GM12878 (cell line): Measurements from ENCODE around the gene TMUB2. TPM values are rescaled to one million over a fixed set of nuclear protein-coding genes. Genes with fewer than 3 reads are reported as not detected.

Source experiments
- BACH1 ChIP-seq: fragments of 450-650 bp; IDR thresholded peaks from 2 replicates; pipeline ENCODE4 v1.6.1; 2017; ENCODE audit warnings: mild to moderate bottlenecking, borderline replicate concordance
- BCL11A ChIP-seq: IDR thresholded peaks from 2 replicates; pipeline ENCODE4 v1.6.1; 2011; ENCODE audit warnings: low read depth, low read length
- CREM ChIP-seq: IDR thresholded peaks from 2 replicates; pipeline ENCODE4 v1.6.1; 2014; ENCODE audit warnings: antibody characterized with exemption, low read depth
- EZH2 ChIP-seq: IDR thresholded peaks from 2 replicates; pipeline ENCODE4 v1.6.1; 2012; ENCODE audit warnings: low read depth, mild to moderate bottlenecking, control low read depth, inconsistent platforms, low read length, borderline replicate concordance; ENCODE audit not compliant: control insufficient read depth
- GATAD2B ChIP-seq: fragments of 450-650 bp; conservative IDR thresholded peaks from 2 replicates; pipeline ENCODE4 v1.6.1; 2017; ENCODE audit warnings: low read depth, mild to moderate bottlenecking, moderate library complexity
- HCFC1 ChIP-seq: fragments of 150-350 bp; IDR thresholded peaks from 2 replicates; pipeline ENCODE4 v1.6.1; 2014; ENCODE audit warnings: low read length
- HDAC2 ChIP-seq: fragments of 200-600 bp; sonication (generic); IDR thresholded peaks from 2 replicates; pipeline ENCODE4 v1.6.1; 2017
- MEF2B ChIP-seq: fragments of 450-650 bp; IDR thresholded peaks from 2 replicates; pipeline ENCODE4 v1.6.1; 2018; ENCODE audit warnings: mild to moderate bottlenecking, moderate library complexity; ENCODE audit not compliant: partially characterized antibody, poor library complexity, severe bottlenecking
- MTA3 ChIP-seq: IDR thresholded peaks from 2 replicates; pipeline ENCODE4 v1.6.1; 2012; ENCODE audit warnings: low read length, inconsistent platforms, borderline replicate concordance
- MXI1 ChIP-seq: fragments of 150-350 bp; IDR thresholded peaks from 2 replicates; pipeline ENCODE4 v1.6.1; 2011; ENCODE audit warnings: low read depth, mild to moderate bottlenecking, inconsistent platforms, low read length, improper control_type of control experiment
- NRF1 ChIP-seq: conservative IDR thresholded peaks from 2 replicates; pipeline ENCODE4 v1.6.1; 2011; ENCODE audit warnings: mild to moderate bottlenecking, low read depth, low read length, improper control_type of control experiment
- PAX8 ChIP-seq: fragments of 450-650 bp; IDR thresholded peaks from 2 replicates; pipeline ENCODE4 v1.6.1; 2017; ENCODE audit warnings: mild to moderate bottlenecking, moderate library complexity
- RB1 ChIP-seq: fragments of 450-650 bp; formaldehyde crosslinking; IDR thresholded peaks from 2 replicates; pipeline ENCODE4 v1.6.1; 2017; ENCODE audit warnings: mild to moderate bottlenecking, borderline replicate concordance
- SP1 ChIP-seq: IDR thresholded peaks from one replicate; pipeline ENCODE4 v1.6.1; 2011; ENCODE audit warnings: low read depth, low read length
- polyA plus RNA-seq, 11 experiments: library from polyadenylated mRNA; depleted of rRNA in 4 of 11; unstranded in 6 of 11; stranded (reverse) in 5 of 11; fragments of >200 nt; fragmentation: Nextera tagmentation in 4 of 11; fragmentation: Illumina TruSeq in 1 of 11; extraction: Ambion mirVana in 4 of 11; extraction: Trizol in 1 of 11; gene quantifications; 1 replicate in 1 of 11; 2 replicates in 10 of 11; pipeline versions ENCODE4 v1.2.1 to v1.2.3, GENCODE V29; 2011 to 2016; ENCODE audit warnings: inconsistent platforms in 2 of 11, missing spikeins in 2 of 11, low read depth in 1 of 11
- total RNA-seq, 4 experiments: library from RNA; depleted of rRNA in 3 of 4; stranded (reverse); fragments of >200 nt in 3 of 4; fragmentation: Illumina TruSeq in 1 of 4; extraction: Trizol in 1 of 4; gene quantifications; 2 replicates each; pipeline versions ENCODE4 v1.2.1 to v1.2.3, GENCODE V29; 2013 to 2021
- TF ChIP-seq, protein P1 (sequence below), 3 experiments: IDR thresholded peaks in 2 of 3; conservative IDR thresholded peaks in 1 of 3; 2 replicates each; pipeline ENCODE4 v1.5.1; 2011; ENCODE audit warnings: low read depth in 3 of 3, low read length in 3 of 3, mild to moderate bottlenecking in 3 of 3, control low read depth in 2 of 3, moderate library complexity in 2 of 3, inconsistent platforms in 1 of 3, mixed read lengths in 1 of 3; ENCODE audit not compliant: control insufficient read depth in 2 of 3, insufficient read depth in 1 of 3; ENCODE audit errors: extremely low read depth in 1 of 3
- TF ChIP-seq, protein P2 (sequence below): fragments of 450-650 bp; IDR thresholded peaks from 2 replicates; pipeline ENCODE4 v1.6.1; 2018; ENCODE audit warnings: mild to moderate bottlenecking, low read depth, moderate library complexity; ENCODE audit not compliant: partially characterized antibody
- TF ChIP-seq, protein P3 (sequence below): fragments of 450-650 bp; IDR thresholded peaks from 2 replicates; pipeline ENCODE4 v1.6.1; 2016; ENCODE audit warnings: mild to moderate bottlenecking
- TF ChIP-seq, protein P4 (sequence below): fragments of 450-650 bp; conservative IDR thresholded peaks from 2 replicates; pipeline ENCODE4 v1.6.1; 2017; ENCODE audit warnings: mild to moderate bottlenecking, moderate library complexity

The TMUB2 gene
- total and polyA plus RNA-seq, 10 of the 15 experiments (the other 5 are each of a cell fraction or from before 2014, with no cell fraction given), result 4.3 to 34.0 (median 20.0) TPM

DNA sequence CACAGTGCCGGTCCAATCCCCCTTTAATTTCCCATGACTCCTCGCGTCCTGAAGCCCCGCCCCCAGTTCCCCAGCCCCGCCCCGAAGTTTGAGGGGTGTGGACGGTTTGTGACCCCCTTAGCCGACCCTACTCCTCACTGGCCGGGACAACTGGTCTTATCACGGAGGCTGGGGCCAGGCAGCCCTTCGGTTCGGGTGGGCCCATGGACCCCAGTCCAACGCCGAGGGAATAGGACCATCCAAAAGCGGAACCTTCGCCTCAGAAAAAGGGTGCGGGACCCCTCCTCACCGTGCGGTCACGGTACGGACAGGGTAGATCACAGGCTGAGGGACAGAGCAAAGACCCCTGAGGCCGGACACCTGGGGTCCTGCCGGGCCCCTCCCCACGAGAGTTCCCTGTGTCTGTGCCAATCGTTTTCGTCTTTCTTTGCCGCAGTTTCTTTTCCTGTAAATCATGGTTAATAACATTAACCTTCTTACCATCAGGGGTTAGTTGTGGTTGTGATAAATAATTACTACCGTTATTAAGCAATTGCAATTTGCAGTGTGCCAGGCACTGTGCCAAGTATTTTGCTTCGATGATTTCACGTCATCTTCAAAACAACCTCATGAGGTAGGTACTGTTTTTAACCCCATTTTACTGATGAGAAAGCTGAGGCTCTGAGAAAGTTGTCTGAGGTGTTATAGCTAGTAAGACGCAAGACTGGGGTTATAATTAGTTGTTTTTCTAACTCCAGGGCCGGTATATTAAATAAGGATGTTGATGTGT, 543 bp downstream of the TMUB2 start (continued):
- 0 out of 2 replicates have a peak, but pooled peaks have one; percentile 27 for TF ChIP-seq CREM
- no peak for TF ChIP-seq BCL11A
- TF ChIP-seq GATAD2B, result peak; percentile 73
- TF ChIP-seq, protein P1, sequence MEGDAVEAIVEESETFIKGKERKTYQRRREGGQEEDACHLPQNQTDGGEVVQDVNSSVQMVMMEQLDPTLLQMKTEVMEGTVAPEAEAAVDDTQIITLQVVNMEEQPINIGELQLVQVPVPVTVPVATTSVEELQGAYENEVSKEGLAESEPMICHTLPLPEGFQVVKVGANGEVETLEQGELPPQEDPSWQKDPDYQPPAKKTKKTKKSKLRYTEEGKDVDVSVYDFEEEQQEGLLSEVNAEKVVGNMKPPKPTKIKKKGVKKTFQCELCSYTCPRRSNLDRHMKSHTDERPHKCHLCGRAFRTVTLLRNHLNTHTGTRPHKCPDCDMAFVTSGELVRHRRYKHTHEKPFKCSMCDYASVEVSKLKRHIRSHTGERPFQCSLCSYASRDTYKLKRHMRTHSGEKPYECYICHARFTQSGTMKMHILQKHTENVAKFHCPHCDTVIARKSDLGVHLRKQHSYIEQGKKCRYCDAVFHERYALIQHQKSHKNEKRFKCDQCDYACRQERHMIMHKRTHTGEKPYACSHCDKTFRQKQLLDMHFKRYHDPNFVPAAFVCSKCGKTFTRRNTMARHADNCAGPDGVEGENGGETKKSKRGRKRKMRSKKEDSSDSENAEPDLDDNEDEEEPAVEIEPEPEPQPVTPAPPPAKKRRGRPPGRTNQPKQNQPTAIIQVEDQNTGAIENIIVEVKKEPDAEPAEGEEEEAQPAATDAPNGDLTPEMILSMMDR (IDR thresholded peaks at IDR 0.05 in 2 of 3, conservative IDR thresholded peaks at IDR 0.05 in 1 of 3; ENCODE audit: control insufficient read depth in 2 of 3, extremely low read depth in 1 of 3, insufficient read depth in 1 of 3, low read depth in 3 of 3, low read length in 3 of 3), result no peak
- TF ChIP-seq RB1, result no peak
- TF ChIP-seq HDAC2, result no peak
- no peak for TF ChIP-seq EZH2
- TF ChIP-seq HCFC1, result no peak
- TF ChIP-seq BACH1, result no peak
- TF ChIP-seq MTA3, result no peak; the same call in 1 of the 2 replicates
- TF ChIP-seq NRF1, result no peak
- TF ChIP-seq, protein P2, sequence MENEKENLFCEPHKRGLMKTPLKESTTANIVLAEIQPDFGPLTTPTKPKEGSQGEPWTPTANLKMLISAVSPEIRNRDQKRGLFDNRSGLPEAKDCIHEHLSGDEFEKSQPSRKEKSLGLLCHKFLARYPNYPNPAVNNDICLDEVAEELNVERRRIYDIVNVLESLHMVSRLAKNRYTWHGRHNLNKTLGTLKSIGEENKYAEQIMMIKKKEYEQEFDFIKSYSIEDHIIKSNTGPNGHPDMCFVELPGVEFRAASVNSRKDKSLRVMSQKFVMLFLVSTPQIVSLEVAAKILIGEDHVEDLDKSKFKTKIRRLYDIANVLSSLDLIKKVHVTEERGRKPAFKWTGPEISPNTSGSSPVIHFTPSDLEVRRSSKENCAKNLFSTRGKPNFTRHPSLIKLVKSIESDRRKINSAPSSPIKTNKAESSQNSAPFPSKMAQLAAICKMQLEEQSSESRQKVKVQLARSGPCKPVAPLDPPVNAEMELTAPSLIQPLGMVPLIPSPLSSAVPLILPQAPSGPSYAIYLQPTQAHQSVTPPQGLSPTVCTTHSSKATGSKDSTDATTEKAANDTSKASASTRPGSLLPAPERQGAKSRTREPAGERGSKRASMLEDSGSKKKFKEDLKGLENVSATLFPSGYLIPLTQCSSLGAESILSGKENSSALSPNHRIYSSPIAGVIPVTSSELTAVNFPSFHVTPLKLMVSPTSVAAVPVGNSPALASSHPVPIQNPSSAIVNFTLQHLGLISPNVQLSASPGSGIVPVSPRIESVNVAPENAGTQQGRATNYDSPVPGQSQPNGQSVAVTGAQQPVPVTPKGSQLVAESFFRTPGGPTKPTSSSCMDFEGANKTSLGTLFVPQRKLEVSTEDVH, result no peak
- TF ChIP-seq PAX8, result no peak
- TF ChIP-seq SP1, result no peak
- TF ChIP-seq, protein P3, sequence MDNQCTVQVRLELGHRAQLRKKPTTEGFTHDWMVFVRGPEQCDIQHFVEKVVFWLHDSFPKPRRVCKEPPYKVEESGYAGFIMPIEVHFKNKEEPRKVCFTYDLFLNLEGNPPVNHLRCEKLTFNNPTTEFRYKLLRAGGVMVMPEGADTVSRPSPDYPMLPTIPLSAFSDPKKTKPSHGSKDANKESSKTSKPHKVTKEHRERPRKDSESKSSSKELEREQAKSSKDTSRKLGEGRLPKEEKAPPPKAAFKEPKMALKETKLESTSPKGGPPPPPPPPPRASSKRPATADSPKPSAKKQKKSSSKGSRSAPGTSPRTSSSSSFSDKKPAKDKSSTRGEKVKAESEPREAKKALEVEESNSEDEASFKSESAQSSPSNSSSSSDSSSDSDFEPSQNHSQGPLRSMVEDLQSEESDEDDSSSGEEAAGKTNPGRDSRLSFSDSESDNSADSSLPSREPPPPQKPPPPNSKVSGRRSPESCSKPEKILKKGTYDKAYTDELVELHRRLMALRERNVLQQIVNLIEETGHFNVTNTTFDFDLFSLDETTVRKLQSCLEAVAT, result no peak
- peak; percentile 33 for TF ChIP-seq MEF2B
- no peak for TF ChIP-seq MXI1
- TF ChIP-seq, protein P4, sequence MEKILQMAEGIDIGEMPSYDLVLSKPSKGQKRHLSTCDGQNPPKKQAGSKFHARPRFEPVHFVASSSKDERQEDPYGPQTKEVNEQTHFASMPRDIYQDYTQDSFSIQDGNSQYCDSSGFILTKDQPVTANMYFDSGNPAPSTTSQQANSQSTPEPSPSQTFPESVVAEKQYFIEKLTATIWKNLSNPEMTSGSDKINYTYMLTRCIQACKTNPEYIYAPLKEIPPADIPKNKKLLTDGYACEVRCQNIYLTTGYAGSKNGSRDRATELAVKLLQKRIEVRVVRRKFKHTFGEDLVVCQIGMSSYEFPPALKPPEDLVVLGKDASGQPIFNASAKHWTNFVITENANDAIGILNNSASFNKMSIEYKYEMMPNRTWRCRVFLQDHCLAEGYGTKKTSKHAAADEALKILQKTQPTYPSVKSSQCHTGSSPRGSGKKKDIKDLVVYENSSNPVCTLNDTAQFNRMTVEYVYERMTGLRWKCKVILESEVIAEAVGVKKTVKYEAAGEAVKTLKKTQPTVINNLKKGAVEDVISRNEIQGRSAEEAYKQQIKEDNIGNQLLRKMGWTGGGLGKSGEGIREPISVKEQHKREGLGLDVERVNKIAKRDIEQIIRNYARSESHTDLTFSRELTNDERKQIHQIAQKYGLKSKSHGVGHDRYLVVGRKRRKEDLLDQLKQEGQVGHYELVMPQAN, result peak; percentile 46; the same call in 1 of the 2 replicates
